Measurements from ENCODE around the gene SSH2. TPM values are rescaled to one million over a fixed set of nuclear protein-coding genes. Genes with fewer than 3 reads are reported as not detected.
"Not testable (repeated sequence)": the region's sequence is repeated elsewhere in the genome, so short reads cannot be mapped to it uniquely, and the experiment has no call there.

SSH2 gene
- total RNA-seq, 4 donors from 2014 or later: 14.7 to 33.6 (median 22.2) TPM

DNA sequence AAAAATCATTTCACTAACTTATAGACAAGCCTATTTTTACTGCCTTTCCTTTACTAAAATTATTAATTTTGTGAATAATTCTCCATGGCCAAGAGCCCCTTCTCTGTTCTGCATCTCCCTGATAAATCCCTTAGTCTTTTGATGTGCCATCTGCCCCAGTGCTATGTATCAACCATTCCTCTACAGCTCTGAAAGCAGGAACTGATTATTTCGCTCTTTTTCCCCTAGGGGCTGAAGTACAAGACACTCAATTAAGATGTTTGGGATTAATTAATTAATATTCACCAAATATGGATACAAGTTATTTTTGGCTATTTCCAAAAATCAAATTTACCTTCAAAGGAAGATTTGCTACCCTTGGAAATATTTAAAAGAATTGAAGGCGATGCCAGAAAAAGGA, 26.6 kb downstream of the SSH2 start:
- Histone ChIP-seq H3K27ac (no peak overlapping the region), H3K9me3 (no peaks in the 10 kb centered on the region), H3K4me3 (no peak overlapping the region), H3K36me3 (no peaks in the 10 kb centered on the region), H3K4me1 (no peaks in the 10 kb centered on the region), H3K27me3 (no peaks in the 10 kb centered on the region)
- DNase-seq (ENCODE audit: low spot score in 2 of 2): no peak
- TF ChIP-seq CTCF (IDR thresholded peaks at IDR 0.05) (no peak), POLR2AphosphoS5 (IDR thresholded peaks at IDR 0.05) (no peak), POLR2A (IDR thresholded peaks at IDR 0.05) (no peak), EP300 (IDR thresholded peaks at IDR 0.05) (no peak)
- 85% methylated on average over 2 of the region's 2 CpGs for WGBS

DNA sequence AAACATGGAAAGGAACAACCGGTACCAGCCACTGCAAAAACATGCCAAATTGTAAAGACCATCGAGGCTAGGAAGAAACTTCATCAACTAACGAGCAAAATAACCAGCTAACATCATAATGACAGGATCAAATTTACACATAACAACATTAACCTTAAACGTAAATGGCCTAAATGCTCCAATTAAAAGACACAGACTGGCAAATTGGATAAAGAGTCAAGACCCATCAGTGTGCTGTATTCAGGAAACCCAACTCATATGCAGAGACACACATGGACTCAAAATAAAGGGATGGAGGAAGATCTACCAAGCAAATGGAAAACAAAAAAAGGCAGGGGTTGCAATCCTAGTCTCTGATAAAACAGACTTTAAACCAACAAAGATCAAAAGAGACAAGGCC, 32.9 kb downstream of the SSH2 start:
- DNase-seq (ENCODE audit: low spot score in 2 of 2); H3K4me1 ChIP-seq; H3K36me3 ChIP-seq; H3K9me3 ChIP-seq; H3K27ac ChIP-seq; H3K27me3 ChIP-seq; H3K4me3 ChIP-seq: not testable (repeated sequence)
- 89% methylated on average over 4 of the region's 4 CpGs for WGBS

GRCh38 chr17:29892201-29892600, 37.8 kb downstream of the SSH2 start:
- no peaks in the 10 kb centered on the region for H3K36me3 ChIP-seq
- no peak for DNase-seq (ENCODE audit: low spot score in 2 of 2)
- H3K4me1 ChIP-seq: no peaks in the 10 kb centered on the region
- no peak overlapping the region for H3K27ac ChIP-seq
- no peak overlapping the region for H3K4me3 ChIP-seq
- TF ChIP-seq EP300 (IDR thresholded peaks at IDR 0.05) (no peak), POLR2AphosphoS5 (IDR thresholded peaks at IDR 0.05) (no peak), CTCF (IDR thresholded peaks at IDR 0.05) (no peak), POLR2A (IDR thresholded peaks at IDR 0.05) (no peak)
- H3K9me3 ChIP-seq: no peaks in the 10 kb centered on the region
- H3K27me3 ChIP-seq: no peaks in the 10 kb centered on the region

GRCh38 chr17:29891131-29891530, 38.9 kb downstream of the SSH2 start:
- no peak overlapping the region for H3K27ac ChIP-seq
- TF ChIP-seq CTCF (IDR thresholded peaks at IDR 0.05): no peak
- no peak for TF ChIP-seq POLR2AphosphoS5 (IDR thresholded peaks at IDR 0.05)
- no peak for TF ChIP-seq POLR2A (IDR thresholded peaks at IDR 0.05)
- no peak for TF ChIP-seq EP300 (IDR thresholded peaks at IDR 0.05)
- H3K4me3 ChIP-seq: no peak overlapping the region
- H3K4me1 ChIP-seq: no peaks in the 10 kb centered on the region
- no peak for DNase-seq (ENCODE audit: low spot score in 2 of 2)
- no peaks in the 10 kb centered on the region for H3K36me3 ChIP-seq
- no peaks in the 10 kb centered on the region for H3K9me3 ChIP-seq
- WGBS: 92% methylated on average over 1 of the region's 1 CpG
- H3K27me3 ChIP-seq: no peaks in the 10 kb centered on the region

- no peak overlapping the region for H3K27ac ChIP-seq
- no peak overlapping the region for H3K4me3 ChIP-seq
- H3K9me3 ChIP-seq: no peaks in the 10 kb centered on the region
- no peak for DNase-seq (ENCODE audit: low spot score in 2 of 2)
- no peaks in the 10 kb centered on the region for H3K27me3 ChIP-seq
- TF ChIP-seq POLR2A (IDR thresholded peaks at IDR 0.05) (no peak), EP300 (IDR thresholded peaks at IDR 0.05) (no peak), POLR2AphosphoS5 (IDR thresholded peaks at IDR 0.05) (no peak), CTCF (IDR thresholded peaks at IDR 0.05) (no peak)
- no peaks in the 10 kb centered on the region for H3K4me1 ChIP-seq
- WGBS: 78% methylated on average over 3 of the region's 3 CpGs
- H3K36me3 ChIP-seq: no peaks in the 10 kb centered on the region
These were observed 44.9 kb downstream of the SSH2 start for GRCh38 chr17:29885031-29885640.

DNA sequence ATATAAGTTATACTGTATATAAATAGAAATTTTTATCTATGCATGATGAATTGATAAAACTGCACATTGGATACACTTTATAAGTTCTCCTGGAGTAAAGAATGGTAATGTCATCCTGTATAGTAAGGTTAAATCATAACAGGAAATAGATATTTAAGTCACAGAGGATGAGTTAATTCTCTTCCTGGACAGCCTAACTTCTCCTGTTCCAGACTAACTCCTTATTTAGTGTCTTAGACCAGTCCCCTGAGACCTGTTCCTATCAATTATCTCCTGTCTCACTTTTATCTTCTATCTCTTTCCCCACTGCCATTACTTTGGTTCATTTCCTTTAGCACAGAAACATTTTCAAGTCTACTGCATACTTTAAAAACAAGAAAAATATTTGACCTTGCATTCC, 46.5 kb downstream of the SSH2 start:
- TF ChIP-seq POLR2AphosphoS5 (IDR thresholded peaks at IDR 0.05) (no peak), EP300 (IDR thresholded peaks at IDR 0.05) (no peak), POLR2A (IDR thresholded peaks at IDR 0.05) (no peak), CTCF (IDR thresholded peaks at IDR 0.05) (no peak)
- no peak for DNase-seq (ENCODE audit: low spot score in 2 of 2)
- no peaks in the 10 kb centered on the region for H3K9me3 ChIP-seq
- H3K36me3 ChIP-seq: no peaks in the 10 kb centered on the region
- H3K4me1 ChIP-seq: no peaks in the 10 kb centered on the region
- no peaks in the 10 kb centered on the region for H3K27me3 ChIP-seq
- H3K4me3 ChIP-seq: no peak overlapping the region
- no peak overlapping the region for H3K27ac ChIP-seq
